Esophagus squamous epithelium (tissue), 5 donors: ENCODE results near the gene DUSP9. TPM values are rescaled to one million over a fixed set of nuclear protein-coding genes. Genes with fewer than 3 reads are reported as not detected.

Experiments
- DNase-seq: peaks from one replicate; lab custom pipeline; 2025; lab: John Stamatoyannopoulos, UW
- H3K27ac ChIP-seq, 4 donors: fragments of 200-600 bp; sonication (generic); one replicate each; pipeline ENCODE4 v1.5.1; 2016 to 2019; ENCODE audit warnings: mild to moderate bottlenecking in 1 of 4
- H3K27me3 ChIP-seq, 4 donors: fragments of 200-600 bp; sonication (generic); 1 replicate in 3 of 4; 2 replicates in 1 of 4; pipeline versions ENCODE4 v1.5.1 to v1.6.0; 2017 to 2021; ENCODE audit warnings: antibody characterized with exemption in 1 of 4
- H3K36me3 ChIP-seq, 3 donors: fragments of 200-600 bp; sonication (generic); one replicate each; pipeline ENCODE4 v1.5.1; 2016 to 2019
- H3K4me1 ChIP-seq, 3 donors: fragments of 200-600 bp; sonication (generic); one replicate each; pipeline ENCODE4 v1.5.1; 2017 to 2019
- H3K4me3 ChIP-seq, 4 donors: fragments of 200-600 bp; sonication (generic); 1 replicate in 3 of 4; 2 replicates in 1 of 4; pipeline ENCODE4 v1.5.1; 2016 to 2019; ENCODE audit warnings: mild to moderate bottlenecking in 2 of 4, moderate library complexity in 1 of 4
- H3K9me3 ChIP-seq, 3 donors: fragments of 200-600 bp; sonication (generic); one replicate each; pipeline ENCODE4 v1.5.1; 2016 to 2019
- POLR2A ChIP-seq, 4 donors: fragments of 450-650 bp; IDR thresholded peaks; one replicate each; pipeline ENCODE4 v1.6.1; 2017; ENCODE audit warnings: antibody characterized with exemption in 4 of 4, mild to moderate bottlenecking in 4 of 4, moderate library complexity in 3 of 4
- WGBS, 2 donors: methylation state at CpG; one replicate each; pipeline ENCODE4 v1.1.5; 2018; 5-methylcytosine and 5-hydroxymethylcytosine counted together
- intact Hi-C: fragments of 100-400 bp; cut with DNase I; formaldehyde crosslinking; loops from one replicate; pipeline ENCODE4 v1.15.0; 2022
- total RNA-seq, 4 donors: library from RNA; depleted of rRNA; stranded (reverse); fragments of >200 nt; gene quantifications; one replicate each; pipeline ENCODE4 v1.1.0, GENCODE V29; 2016
- TF ChIP-seq, protein P1 (sequence below), 6 experiments: fragments of 450-650 bp in 4 of 6; fragments of 200-600 bp in 2 of 6; sonication (generic) in 2 of 6; IDR thresholded peaks; one replicate each; pipeline ENCODE4 v1.5.1; 2016 to 2019; ENCODE audit warnings: antibody characterized with exemption in 6 of 6, mild to moderate bottlenecking in 4 of 6, moderate library complexity in 4 of 6
- donor health status: DM: yes; HTN: yes; CAD: no.

Gene DUSP9
- total RNA-seq, 4 donors from 2014 or later, result 0.38 to 4.0 (median 1.3) TPM

DNA sequence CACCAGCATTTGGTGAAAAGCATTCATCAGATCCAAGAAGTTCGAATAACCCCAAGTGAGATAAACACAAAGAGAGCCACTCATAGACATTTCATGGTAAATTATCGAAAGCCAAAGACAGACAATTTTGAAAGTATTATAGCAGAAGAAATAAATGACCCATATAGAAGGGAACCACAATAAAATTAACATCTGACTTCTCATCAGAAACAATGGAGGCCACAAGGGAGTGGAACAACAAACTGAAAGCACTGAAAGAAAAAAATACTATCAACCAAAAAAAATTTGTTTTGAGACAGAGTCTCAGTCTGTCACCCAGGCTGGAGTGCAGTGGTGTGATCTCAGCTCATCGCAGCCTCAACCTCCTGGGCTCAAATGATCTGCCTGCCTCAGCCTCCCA is 12.3 kb downstream of the DUSP9 start:
- WGBS, 2 donors, result 74 to 88% methylated on average over 3 of the region's 3 CpGs
- H3K36me3 ChIP-seq, result no peaks in the 10 kb centered on the region
- TF ChIP-seq POLR2A (IDR thresholded peaks at IDR 0.05), result no peak
- TF ChIP-seq, protein P1, sequence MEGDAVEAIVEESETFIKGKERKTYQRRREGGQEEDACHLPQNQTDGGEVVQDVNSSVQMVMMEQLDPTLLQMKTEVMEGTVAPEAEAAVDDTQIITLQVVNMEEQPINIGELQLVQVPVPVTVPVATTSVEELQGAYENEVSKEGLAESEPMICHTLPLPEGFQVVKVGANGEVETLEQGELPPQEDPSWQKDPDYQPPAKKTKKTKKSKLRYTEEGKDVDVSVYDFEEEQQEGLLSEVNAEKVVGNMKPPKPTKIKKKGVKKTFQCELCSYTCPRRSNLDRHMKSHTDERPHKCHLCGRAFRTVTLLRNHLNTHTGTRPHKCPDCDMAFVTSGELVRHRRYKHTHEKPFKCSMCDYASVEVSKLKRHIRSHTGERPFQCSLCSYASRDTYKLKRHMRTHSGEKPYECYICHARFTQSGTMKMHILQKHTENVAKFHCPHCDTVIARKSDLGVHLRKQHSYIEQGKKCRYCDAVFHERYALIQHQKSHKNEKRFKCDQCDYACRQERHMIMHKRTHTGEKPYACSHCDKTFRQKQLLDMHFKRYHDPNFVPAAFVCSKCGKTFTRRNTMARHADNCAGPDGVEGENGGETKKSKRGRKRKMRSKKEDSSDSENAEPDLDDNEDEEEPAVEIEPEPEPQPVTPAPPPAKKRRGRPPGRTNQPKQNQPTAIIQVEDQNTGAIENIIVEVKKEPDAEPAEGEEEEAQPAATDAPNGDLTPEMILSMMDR (IDR thresholded peaks at IDR 0.05), result no peak
- H3K4me1 ChIP-seq, result peaks cover 0 to 4% (median 0%) of the 10 kb centered on the region in 3 donors
- H3K9me3 ChIP-seq, result no peaks in the 10 kb centered on the region
- no peak overlapping the region for H3K27ac ChIP-seq
- intact Hi-C loops, result no loop called here
- peaks cover 0 to 28% (median 6%) of the 10 kb centered on the region in 4 donors for H3K27me3 ChIP-seq
- H3K4me3 ChIP-seq, result no peak overlapping the region
- no peak for DNase-seq

DNA sequence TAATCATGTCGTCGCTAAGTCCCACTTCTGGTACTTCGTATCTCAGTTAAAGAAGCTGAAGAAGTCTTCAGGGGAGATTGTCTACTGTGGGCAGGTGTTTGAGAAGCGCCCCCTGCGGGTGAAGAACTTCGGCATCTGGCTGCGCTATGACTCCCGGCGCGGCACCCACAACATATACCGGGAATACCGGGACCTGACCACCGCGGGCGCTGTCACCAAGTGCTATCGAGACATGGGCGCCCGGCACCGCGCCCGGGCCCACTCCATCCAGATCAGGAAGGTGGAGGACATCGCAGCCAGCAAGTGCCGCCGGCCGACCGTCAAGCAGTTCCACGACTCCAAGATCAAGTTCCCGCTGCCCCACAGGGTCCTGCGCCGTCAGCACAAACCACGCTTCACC is 15.3 kb downstream of the DUSP9 start:
- no peaks in the 10 kb centered on the region for H3K36me3 ChIP-seq
- no peak for TF ChIP-seq POLR2A (IDR thresholded peaks at IDR 0.05)
- TF ChIP-seq, protein P1 (IDR thresholded peaks at IDR 0.05), result peak; percentile 14 to 53 (median 33)
- H3K4me3 ChIP-seq, result peak overlapping the region in 1 of 4 donors; percentile 45
- H3K27me3 ChIP-seq, result peaks cover 0 to 28% (median 6%) of the 10 kb centered on the region in 4 donors
- no peaks in the 10 kb centered on the region for H3K9me3 ChIP-seq
- peaks cover 0 to 4% (median 0%) of the 10 kb centered on the region in 3 donors for H3K4me1 ChIP-seq
- DNase-seq, result no peak
- no CpG with 5 or more reads among the region's 31 CpGs for WGBS, 2 donors
- intact Hi-C loops, result no loop called here
- no peak overlapping the region for H3K27ac ChIP-seq

DNA sequence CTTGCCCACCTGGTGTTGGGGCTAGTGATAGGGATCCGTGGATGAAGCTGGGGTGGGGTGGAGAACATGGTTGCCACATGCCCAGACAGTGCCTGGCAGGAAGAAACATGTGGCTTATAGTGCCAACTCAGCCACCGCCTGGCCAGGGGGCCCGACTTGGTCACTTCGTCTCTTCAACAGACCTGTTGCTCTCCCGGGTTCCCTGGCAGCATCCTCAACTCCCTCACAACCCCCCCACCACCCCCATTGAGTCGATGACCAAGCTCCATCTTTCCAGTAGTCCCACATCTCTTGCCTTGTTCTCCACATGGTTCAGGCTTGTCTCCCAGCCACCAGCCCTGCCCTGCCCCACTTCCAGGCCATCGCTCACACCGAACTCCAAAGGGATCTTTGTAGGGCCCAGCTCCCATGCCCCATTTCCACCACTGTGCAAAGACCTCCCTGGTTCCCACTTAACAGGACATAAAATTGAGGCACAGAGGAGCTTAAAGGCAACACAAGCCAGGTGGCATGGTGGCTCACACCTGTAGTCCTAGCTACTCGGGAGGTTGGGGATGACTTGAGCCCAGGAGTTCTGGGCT is 18.8 kb downstream of the DUSP9 start:
- DNase-seq, result no peak
- H3K4me3 ChIP-seq, result no peak overlapping the region
- 38 to 59% methylated on average over 5 to 6 of the region's 9 CpGs for WGBS, 2 donors

DNA sequence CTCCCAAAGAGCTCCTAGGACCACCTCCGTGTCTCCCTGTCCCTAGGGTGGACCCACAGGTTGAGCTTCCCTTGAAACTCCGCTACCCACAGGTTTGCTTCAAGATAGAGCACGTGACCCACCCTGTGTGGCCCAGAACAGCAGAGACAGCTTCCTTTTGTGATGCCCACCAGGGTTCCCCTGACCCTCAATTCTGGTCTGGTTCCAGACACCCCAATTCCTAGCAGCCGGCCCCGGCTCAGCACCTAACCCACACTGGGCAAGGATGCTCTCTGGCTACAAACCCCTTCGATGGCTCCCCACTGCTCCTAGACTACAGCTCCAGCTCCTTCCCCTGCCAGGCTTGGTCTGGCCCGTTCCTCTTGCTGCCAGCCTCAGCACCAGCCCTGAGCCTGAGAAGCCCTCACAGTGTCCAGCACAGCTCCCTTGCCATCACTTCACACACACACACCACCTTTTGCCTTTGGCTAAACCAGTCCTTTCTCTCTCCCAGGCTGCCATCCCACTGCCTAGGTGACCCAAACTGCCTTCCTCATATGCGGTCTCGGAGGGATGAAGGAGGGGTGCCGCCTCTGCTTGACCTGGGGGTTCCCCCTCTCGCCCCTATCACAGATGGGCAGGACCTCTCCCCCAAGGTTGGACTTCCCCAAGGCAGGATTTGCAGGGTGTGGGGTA is 20.4 kb downstream of the DUSP9 start:
- Histone ChIP-seq H3K4me3 (peak overlapping the region in 1 of 4 donors; percentile 37), H3K4me1 (peaks cover 0 to 13% (median 0%) of the 10 kb centered on the region in 3 donors), H3K27me3 (peaks cover 0 to 21% (median 0%) of the 10 kb centered on the region in 4 donors), H3K27ac (no peak overlapping the region), H3K36me3 (no peaks in the 10 kb centered on the region), H3K9me3 (no peaks in the 10 kb centered on the region)
- TF ChIP-seq, protein P1 (IDR thresholded peaks at IDR 0.05), result no peak
- TF ChIP-seq POLR2A (IDR thresholded peaks at IDR 0.05), result no peak
- intact Hi-C loops, result no loop called here
- DNase-seq, result no peak
- WGBS, 2 donors, result 57 to 83% methylated on average over 3 to 4 of the region's 11 CpGs

More for the DNA sequence above, 18.8 kb downstream of the DUSP9 start:
- H3K4me1 ChIP-seq, result peaks cover 0 to 15% (median 0%) of the 10 kb centered on the region in 3 donors
- no peaks in the 10 kb centered on the region for H3K36me3 ChIP-seq
- H3K27ac ChIP-seq, result no peak overlapping the region
- H3K9me3 ChIP-seq, result no peaks in the 10 kb centered on the region
- TF ChIP-seq POLR2A (IDR thresholded peaks at IDR 0.05), result no peak
- TF ChIP-seq, protein P1 (IDR thresholded peaks at IDR 0.05), result no peak
- intact Hi-C loops, result no loop called here
- peaks cover 0 to 28% (median 6%) of the 10 kb centered on the region in 4 donors for H3K27me3 ChIP-seq

DNA sequence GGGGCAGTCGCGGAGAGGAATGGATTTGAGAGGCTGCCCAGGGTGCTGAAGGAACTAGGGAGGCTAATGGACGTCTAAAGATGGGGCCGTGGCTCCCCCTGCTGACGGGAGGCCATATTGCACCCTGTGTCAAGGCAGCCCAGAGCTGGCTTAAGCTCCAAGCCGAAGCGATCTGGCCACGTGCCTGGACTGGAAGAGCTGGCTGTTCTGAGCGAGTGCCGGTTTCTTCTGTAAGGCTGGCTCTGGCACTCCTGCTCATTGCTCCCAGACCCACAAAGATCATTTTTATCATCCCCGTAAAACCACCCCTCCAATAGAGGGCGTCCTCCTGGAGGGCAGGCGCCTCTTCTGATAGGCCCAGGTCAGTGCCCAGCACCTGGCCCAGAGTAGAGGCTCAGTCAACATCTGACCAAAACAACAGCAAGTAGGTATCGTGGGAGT is 21.0 kb downstream of the DUSP9 start:
- Histone ChIP-seq H3K27me3 (peaks cover 0 to 22% (median 0%) of the 10 kb centered on the region in 4 donors), H3K4me1 (peaks cover 0 to 13% (median 0%) of the 10 kb centered on the region in 3 donors), H3K27ac (peak overlapping the region in 1 of 4 donors; percentile 5), H3K9me3 (no peaks in the 10 kb centered on the region), H3K4me3 (peak overlapping the region in 1 of 4 donors; percentile 37), H3K36me3 (no peaks in the 10 kb centered on the region)
- no peak for DNase-seq
- TF ChIP-seq, protein P1 (IDR thresholded peaks at IDR 0.05), result peak; percentile 33 to 86 (median 78)
- TF ChIP-seq POLR2A (IDR thresholded peaks at IDR 0.05), result no peak
- intact Hi-C loops, result no loop called here
- WGBS, 2 donors, result 0% methylated on average over 7 of the region's 14 CpGs; no CpG with 5 or more reads in 1 of the 2 donors
